Left colon (tissue), 2 donors: ENCODE measurements around the gene YIPF7. TPM values are rescaled to one million over a fixed set of nuclear protein-coding genes. Genes with fewer than 3 reads are reported as not detected.
A peak's percentile ranks its signal among the peaks of the same experiment; 100 is the strongest.

Experiments
- ATAC-seq: fragments of 200-7000 bp; cut with Tn5 transposase; one replicate; pipeline ENCODE4 v1.9.1; 2020; ENCODE audit warnings: mild to moderate bottlenecking, moderate library complexity
- DNase-seq, 2 donors: peaks; one replicate each; pipeline ENCODE4 v3.0.0-alpha.2; 2020
- intact Hi-C, 2 donors: fragments of 100-400 bp; cut with DNase I in 1 of 2; cut with micrococcal nuclease in 1 of 2; formaldehyde crosslinking; loops; one replicate each; pipeline versions ENCODE4 v1.11.2 to v1.14.0; 2022; cut with DNase I, micrococcal nuclease
- long read RNA-seq: library from polyadenylated mRNA; unstranded; transcript quantifications from one replicate; pipeline ENCODE4 v2.0.0, GENCODE V29; 2021
- total RNA-seq, 2 donors: library from RNA; stranded (reverse); fragmentation: NEBNext Ultra II Directional; extraction: Animal tissue kit (Norgen Biotek cat#: 25700); gene quantifications; one replicate each; pipeline ENCODE4 v1.2.1, GENCODE V29; 2021
- donor health status: DM: no; HTN: no; CAD: no.
- donor health status: DM: yes; HTN: yes; CAD: no.

Gene YIPF7
- not detected for total RNA-seq
- long read RNA-seq = 0 reads

GRCh38 chr4:44651425-44651824, at the start of gene YIPF7:
Gene YIPF7, minus strand, starts transcription at chr4:44651625. Its CDS starts 1,525 bp downstream, at chr4:44650100.
- DNase-seq (no peak), ATAC-seq (no peak)
- intact Hi-C loops = no loop called here

DNA sequence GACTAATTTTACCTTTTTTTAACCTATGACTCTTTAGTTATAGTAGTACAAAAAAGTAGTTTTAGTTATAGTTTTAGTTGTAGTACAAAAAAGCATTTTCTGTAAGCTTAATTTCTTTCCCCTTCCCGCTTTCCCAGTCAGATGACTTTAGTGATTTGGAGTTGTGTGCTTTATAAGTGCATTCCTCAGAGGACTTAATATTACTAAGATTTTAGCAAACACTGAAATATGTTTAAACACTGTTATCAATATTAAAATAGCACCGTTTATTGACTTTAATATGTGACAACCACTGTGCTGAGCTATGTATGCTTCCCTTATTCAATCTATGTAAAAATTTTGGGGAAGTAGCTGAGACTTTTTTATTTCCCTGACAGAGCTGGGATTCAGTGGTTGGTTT, 49.6 kb upstream of the YIPF7 start:
- ATAC-seq = no peak
- intact Hi-C loops = no loop called here
- no peak for DNase-seq

- ATAC-seq (no peak), DNase-seq (no peak)
- intact Hi-C loops = no loop called here
These were observed 49.0 kb upstream of the YIPF7 start for GRCh38 chr4:44700427-44700826.

DNA sequence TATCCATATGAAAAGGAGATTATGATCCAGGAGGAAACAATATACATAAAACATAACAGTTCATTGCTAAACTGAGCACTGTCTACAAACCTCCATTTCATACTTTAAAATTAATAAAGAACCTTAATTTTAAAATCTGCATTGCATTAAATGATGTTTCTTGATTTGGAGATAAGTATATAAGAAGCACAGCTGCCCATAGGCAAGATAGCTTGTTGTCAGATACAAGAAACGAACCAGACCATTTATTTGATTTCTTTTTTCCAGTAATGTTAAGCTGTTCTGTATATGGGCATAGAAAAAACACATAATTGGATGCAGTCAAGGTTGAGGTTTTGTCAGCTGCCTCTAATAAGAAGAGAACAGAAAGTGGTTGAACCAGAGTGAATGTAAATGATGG, 33.2 kb upstream of the YIPF7 start:
- DNase-seq = no peak
- intact Hi-C loops = no loop called here

GRCh38 chr4:44679060-44679459, 27.6 kb upstream of the YIPF7 start:
- no peak for ATAC-seq
- intact Hi-C loops = no loop called here
- no peak for DNase-seq

More for the DNA sequence above, 33.2 kb upstream of the YIPF7 start:
- no peak for ATAC-seq

DNA sequence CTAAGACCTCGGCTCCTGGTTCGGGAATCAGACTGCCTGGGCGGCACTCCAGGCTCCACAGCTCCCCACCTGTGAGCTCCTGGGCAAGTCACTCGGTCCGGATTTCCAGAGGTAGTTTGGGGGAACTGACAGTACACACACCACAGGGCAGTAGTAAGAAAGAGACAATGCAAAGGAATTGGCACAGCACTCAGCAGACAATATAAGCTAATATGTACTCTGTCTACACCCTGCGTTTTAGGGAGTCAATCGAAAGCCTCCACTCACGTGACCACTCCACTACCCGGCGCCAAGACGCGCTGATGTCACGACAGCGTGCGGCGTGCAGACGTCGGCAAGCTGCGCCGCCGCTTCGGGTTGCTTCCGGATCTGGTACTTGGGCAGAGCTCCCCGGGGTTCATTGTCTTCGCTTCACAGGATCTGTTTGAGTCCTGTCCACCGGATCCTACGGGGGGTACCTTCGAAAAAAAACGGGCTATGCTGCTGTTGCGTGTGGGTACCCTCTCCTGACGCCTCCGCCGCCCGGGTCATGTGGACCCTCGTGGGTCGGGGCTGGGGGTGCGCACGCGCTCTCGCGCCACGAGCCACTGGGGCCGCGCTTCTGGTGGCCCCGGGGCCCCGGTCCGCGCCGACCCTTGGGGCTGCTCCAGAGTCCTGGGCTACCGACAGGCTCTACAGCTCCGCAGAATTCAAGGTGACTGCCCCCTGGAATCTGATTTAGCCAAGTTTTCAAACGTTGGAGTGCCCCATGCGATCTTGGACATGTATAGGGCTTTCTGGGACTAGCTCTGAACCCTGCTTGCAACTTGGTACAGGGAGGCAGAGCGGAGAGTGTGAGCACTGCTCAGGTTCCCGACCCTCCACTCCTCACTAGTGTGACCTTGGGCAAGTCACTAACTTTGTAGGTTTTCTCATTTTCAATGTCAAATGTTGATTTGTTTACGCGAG, 26.9 kb upstream of the YIPF7 start, which contains the start of gene GUF1:
GUF1 (plus strand) TSS at position 327 of the 948 bp plus-strand sequence; CDS start at position 530, 203 bp downstream.
- peak; percentile 98 for ATAC-seq
- peak; percentile 91 to 94 for DNase-seq
- intact Hi-C loops = no loop called here

DNA sequence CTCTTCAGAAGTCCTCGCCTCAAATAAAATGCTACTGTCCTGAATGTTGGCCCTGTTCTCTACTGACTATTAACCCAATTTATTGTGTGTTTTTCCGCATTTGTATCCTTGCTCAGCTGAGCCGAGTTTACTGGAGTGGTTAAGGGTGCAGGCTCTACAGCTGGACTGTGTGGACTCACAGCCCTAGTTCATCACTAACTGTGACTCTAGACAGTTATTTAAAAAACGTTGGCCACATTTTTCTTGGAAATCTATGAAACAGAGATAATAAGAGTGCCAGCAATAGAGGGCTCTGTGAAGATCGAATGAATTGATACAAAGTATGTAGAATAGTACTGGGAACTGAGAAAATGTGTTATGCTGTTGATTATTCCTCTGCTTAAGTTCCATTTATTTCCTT, 23.9 kb upstream of the YIPF7 start:
- intact Hi-C loops = no loop called here

DNA sequence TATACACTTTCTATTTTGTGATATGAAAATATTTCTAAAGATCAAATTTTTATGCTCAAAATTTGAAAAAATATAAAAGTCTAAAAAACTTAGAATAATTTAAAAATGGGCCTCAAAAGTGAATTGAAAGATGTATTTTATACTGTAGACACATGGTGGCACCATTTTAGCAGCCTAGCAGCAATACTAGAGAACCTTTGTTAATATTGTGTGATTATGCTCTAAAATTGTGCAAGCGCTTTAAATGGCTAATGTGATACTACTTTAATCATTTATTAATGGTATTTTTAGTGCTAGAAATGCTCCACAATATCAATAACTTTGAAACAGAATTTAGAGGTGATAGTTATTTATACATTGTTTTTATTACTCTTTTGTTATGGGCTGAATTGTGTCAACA, 23.0 kb upstream of the YIPF7 start:
- no peak for ATAC-seq
- intact Hi-C loops = no loop called here

More for the DNA sequence above, 23.9 kb upstream of the YIPF7 start:
- ATAC-seq (no peak), DNase-seq (no peak)

DNA sequence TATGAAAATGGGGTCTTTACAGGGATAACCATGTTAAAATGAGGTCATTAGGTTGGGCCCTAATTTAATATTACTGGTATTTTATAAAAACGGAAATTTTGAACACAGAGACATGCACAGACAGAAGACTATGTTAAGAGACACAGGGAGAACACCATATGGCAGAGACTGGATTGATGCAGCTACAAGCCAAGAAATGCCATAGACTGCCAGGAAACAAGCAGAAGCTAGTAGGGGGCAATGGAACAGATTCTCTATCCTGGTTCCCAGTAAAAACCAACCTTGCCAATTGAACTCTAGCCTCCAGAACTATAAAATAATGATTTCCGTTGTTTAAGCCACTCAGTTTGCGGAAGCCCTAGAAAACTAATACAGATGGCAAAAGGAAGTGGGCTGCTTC, 20.2 kb upstream of the YIPF7 start:
- no peak for ATAC-seq
- DNase-seq = no peak
- intact Hi-C loops = no loop called here

More for the DNA sequence above, 23.0 kb upstream of the YIPF7 start:
- DNase-seq = no peak

DNA sequence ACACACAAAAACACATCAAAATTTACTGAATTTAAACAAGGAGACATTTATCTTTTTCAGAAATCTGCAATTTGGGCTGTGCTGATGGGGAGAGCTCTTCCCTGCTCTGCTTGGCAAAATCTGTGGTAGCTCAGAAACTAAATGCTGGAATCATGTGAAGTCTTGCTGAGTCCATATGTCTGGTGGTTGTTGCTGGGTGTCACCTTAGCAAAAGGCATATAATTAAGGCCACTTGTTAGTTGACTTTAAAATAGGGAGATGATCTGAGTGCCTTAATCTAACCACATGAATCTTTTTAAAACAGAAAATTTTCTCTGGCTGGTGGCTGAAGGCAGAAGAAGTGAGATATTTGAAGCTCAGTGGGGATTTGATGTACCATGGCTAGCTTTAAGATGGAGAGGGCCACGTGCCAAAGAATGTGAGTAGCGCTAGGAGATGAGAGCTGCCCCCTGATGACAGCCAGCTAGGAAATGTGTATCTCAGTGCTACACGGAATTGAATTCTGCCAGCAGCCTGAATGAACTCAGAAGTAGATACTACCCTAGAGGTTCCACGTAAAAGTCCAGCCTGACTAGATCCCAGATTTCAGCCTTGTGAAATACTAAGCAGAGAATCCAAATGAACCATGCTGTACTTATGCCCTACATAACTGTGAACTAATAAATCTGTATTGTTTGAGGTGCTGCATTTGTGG, 19.2 kb upstream of the YIPF7 start:
- DNase-seq (no peak), ATAC-seq (no peak)
- intact Hi-C loops = no loop called here

DNA sequence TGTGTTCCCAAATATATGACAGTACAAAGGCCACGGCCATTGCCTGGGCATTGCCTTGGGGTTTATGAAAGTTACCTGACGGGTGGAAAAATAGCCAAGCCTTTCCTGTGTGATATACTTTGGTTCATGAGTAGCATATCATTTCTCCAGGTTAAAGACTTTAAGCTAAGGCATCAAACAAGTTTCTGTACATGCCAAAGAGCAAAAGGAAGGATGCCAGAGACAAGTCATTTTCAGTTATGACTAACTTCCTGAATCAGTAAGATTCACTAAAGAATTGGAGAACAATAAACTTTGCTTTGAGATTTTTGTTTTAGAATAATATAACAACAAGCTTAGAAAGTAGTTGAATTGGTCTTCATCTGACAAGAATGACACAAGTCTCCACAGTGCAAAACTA, 17.1 kb upstream of the YIPF7 start:
- intact Hi-C loops = no loop called here

GRCh38 chr4:44663539-44664263, 12.3 kb upstream of the YIPF7 start:
- no peak for DNase-seq
- intact Hi-C loops = no loop called here
- ATAC-seq = no peak

More for the DNA sequence above, 17.1 kb upstream of the YIPF7 start:
- DNase-seq (no peak), ATAC-seq (no peak)

- no peak for ATAC-seq
- DNase-seq = no peak
- intact Hi-C loops = no loop called here
These were observed 11.2 kb upstream of the YIPF7 start for GRCh38 chr4:44662623-44663005.

- DNase-seq (no peak), ATAC-seq (no peak)
- intact Hi-C loops = no loop called here
These were observed 10.7 kb upstream of the YIPF7 start for GRCh38 chr4:44661940-44662622.

- ATAC-seq = no peak
- no peak for DNase-seq
- intact Hi-C loops = no loop called here
These were observed 9.0 kb upstream of the YIPF7 start for GRCh38 chr4:44660396-44660795.

DNA sequence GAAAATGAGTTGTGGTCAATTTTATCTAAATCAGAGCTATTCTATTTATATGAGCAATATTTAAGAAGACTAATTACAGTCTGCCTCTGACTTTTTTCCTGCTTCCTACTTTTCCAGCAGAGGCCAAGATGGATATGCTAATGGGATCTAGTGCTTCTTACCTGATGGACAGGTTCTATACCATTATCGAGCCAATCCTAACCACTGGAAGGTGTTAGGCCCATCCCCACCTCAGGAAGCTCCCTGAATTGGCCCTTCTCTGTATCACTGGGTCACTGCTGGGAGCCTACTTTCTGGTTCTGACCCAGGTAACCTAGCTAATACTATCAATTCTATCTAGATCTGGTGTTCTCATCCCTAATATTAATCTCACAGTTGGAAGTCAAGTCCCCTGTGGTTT, 577 bp upstream of the YIPF7 start:
- intact Hi-C loops = no loop called here
- ATAC-seq (no peak), DNase-seq (no peak)

DNA sequence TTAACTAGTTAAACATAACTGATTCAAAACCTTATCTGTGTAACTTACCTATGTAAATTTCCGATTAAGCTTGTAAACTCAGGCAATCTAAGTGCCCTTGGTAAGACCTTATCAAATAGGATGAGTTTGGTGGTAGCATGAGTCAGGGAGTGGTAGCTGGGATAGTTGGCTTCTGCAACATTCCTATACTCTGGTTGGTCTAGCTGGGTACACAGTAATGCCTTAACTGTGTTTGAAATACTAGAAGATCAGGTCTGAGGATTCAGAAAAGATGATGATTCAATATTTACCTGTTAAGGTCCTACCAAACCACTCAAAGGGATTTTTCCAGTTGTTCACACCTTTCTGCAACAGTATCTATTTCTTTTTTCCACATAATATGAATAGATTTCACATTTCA, 5.3 kb downstream of the YIPF7 start:
- DNase-seq = no peak
- ATAC-seq = no peak
- intact Hi-C loops = no loop called here

- ATAC-seq (no peak), DNase-seq (no peak)
- intact Hi-C loops = loop anchor here in 1 of 2 donors (10.0 kb wide), 1 partner anchor 1503 kb away; no protein-coding TSS in a partner anchor
These were observed 13.3 kb downstream of the YIPF7 start for GRCh38 chr4:44638091-44638490.

DNA sequence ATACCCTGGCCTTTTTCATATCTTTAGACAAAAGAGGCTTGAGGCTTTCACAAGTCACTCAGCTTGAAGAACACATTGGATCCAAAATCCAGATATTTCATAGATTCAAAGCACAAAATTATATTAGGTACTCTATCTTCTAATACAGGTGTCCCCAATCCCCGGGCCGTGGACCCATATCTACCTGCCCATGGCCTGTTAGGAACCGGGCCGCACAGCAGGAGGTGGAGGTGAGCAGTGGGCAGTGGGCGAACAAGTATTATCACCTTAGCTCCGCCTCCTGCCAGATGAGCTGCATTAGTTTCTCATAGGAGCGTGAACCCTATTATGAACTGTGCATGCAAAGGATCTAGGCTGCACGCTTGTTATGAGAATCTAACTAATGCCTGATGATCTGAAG, 18.7 kb downstream of the YIPF7 start:
- no peak for ATAC-seq

More for the DNA sequence above, 18.7 kb downstream of the YIPF7 start:
- DNase-seq = no peak
- intact Hi-C loops = loop anchor here in 1 of 2 donors (10.0 kb wide), 1 partner anchor 1498 kb away; no protein-coding TSS in a partner anchor
